Measurements from ENCODE around the gene LENG1.

- TF ChIP-seq POLR2A (IDR thresholded peaks at IDR 0.05; ENCODE audit: low read length) (no peak), GATA1 (IDR thresholded peaks at IDR 0.05; ENCODE audit: low read depth, low read length) (no peak)
Observed at GRCh38 chr19:54160854-54161253, 1.3 kb upstream of the LENG1 start.
